Right forelimb (tissue), 1 donor: ENCODE results near the gene CSTF2T.

Experiments used
- DNase-seq: peaks from one replicate; pipeline ENCODE4 v3.0.0-alpha.2; 2018

The CSTF2T gene, protein sequence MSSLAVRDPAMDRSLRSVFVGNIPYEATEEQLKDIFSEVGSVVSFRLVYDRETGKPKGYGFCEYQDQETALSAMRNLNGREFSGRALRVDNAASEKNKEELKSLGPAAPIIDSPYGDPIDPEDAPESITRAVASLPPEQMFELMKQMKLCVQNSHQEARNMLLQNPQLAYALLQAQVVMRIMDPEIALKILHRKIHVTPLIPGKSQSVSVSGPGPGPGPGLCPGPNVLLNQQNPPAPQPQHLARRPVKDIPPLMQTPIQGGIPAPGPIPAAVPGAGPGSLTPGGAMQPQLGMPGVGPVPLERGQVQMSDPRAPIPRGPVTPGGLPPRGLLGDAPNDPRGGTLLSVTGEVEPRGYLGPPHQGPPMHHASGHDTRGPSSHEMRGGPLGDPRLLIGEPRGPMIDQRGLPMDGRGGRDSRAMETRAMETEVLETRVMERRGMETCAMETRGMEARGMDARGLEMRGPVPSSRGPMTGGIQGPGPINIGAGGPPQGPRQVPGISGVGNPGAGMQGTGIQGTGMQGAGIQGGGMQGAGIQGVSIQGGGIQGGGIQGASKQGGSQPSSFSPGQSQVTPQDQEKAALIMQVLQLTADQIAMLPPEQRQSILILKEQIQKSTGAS

DNA sequence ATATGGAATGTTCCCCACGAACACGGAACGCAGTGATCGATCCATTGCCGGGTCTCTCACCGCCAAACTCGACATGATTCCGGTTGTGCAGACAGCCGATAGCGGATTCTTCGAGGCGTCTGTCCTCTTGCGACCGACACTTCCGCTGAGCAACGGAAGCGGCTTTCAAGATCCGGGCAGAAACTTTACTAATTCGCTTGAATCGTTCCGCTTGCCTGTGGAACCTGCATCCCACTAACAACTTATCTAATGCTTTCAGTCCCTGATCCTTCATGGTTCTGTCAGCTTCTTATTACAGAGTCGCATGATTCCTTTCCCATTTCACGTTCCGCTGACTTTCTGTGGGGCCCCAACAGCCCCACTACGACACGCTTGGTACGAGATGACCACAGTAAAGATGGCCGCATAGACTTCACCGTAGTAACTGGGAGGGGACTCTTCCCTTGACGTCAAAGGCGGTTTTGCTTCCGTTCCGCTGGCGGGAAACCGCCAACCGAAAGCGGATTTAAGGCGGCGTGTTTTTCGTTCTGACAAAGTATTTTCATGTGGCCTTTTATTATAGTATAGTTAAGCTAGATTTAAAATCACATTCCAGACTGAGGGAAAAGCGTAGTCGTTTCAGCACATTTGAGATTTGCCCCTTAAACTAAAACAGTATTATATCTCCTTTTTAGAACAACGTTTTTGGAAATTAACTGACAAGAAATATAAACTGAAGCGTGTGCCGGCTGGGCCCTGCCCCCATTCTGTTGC, at the start of gene CSTF2T:
TSS of gene CSTF2T (minus strand) at position 121 of the 753 bp plus-strand sequence. CDS start at position 75, 46 bp downstream.
- peak; percentile 94 for DNase-seq

DNA sequence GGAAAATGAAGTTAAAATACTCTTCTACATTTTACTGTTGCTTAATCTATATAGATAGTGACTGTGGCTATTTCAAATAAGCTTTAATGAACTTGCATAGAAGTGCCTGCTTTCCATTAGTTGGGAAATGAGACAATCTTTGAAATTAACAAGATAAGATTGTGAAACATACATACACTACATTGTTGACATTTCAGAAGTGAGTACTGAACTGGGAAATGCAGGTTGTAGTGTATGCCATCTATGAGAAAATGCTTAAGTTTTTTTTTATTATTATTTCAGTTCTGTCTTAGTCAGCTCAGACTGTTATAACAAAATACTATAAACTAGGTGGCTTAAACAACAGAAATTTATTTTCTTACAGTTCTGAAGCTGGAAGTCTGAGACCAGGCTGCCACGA, 49.6 kb upstream of the CSTF2T start:
- no peak for DNase-seq

- no peak for DNase-seq
Observed at GRCh38 chr10:51747216-51747615, 47.8 kb upstream of the CSTF2T start.

DNA sequence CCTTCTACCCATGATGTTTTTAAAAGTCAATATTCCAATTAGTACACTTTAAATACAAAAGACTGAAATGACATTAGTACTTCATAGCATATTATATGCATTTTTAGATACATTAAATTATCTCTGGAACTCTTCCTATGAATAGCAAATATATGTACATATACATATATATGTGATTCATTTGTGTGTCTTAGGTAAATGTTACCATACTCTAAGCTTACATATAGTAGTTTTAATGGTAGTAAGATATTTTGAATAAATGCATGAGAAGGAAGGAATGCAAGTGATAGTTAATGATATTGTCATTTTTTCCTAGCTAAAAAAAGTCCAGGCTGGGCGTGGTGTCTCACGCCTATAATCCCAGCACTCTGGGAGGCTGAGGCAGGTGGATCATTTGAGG, 46.0 kb upstream of the CSTF2T start:
- no peak for DNase-seq

DNA sequence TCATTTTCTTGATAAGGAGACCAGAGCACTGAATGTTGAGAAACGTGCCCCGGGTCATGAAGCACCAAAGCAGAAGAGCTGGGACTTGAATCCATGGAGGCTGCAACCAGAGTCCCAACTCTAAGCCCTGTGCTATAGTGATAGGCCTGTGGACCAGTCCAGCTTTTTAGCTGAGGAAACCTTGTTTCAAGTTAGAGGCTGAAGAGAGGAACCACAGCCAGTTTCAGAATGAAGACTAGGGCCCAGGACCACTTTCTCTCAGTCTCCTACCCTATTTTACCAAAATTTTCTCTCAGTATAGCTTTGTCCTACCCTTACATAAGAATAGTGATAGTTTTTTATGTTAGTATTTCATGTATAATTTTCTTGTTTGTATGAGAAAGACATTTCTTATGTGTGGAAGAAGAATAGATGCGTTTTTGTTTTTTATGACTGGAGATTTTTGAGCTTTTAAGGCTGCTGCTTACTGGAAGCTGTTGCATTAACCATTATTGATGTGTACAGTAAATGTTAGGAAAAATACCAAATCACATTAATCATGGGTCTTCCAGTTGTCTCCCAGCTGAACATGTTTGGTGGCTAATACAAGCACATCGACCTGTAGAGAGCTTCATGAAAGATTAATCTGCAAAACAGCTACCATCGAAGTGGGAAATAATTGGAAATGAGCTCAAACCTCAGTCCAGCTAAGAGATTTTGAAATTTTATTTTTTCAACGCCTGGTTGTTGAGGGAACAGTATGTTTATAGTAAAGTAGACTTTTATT, 45.0 kb upstream of the CSTF2T start:
- DNase-seq, result no peak

- no peak for DNase-seq
Observed at GRCh38 chr10:51743146-51743545, 43.8 kb upstream of the CSTF2T start.

GRCh38 chr10:51733057-51733456, 33.7 kb upstream of the CSTF2T start:
- no peak for DNase-seq

- DNase-seq, result no peak
Observed at GRCh38 chr10:51729822-51730555, 30.6 kb upstream of the CSTF2T start.

- no peak for DNase-seq
Observed at GRCh38 chr10:51724038-51724437, 24.6 kb upstream of the CSTF2T start.

- no peak for DNase-seq
Observed at GRCh38 chr10:51718804-51719291, 19.5 kb upstream of the CSTF2T start.

DNA sequence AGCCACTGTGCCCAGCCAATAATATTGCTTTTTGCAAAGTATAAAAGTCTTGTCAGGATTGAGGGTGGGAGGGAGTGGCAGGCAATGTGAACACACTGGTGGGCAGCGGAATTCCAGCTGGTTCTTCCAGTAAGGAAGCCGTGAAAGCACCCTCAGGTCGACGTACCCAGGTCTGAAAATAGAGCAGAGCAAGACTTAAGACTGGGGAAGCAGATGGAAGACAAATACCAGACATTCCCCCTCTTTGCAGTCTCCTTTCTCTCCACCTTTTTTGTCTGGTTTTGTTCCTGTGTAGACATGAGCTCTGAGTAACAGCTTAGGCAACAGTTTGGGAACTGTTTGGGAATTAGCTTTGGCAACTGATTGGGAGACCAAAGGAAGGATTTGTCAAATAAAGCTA, 17.6 kb upstream of the CSTF2T start:
- no peak for DNase-seq

GRCh38 chr10:51711519-51711891, 12.1 kb upstream of the CSTF2T start:
- DNase-seq, result no peak

DNA sequence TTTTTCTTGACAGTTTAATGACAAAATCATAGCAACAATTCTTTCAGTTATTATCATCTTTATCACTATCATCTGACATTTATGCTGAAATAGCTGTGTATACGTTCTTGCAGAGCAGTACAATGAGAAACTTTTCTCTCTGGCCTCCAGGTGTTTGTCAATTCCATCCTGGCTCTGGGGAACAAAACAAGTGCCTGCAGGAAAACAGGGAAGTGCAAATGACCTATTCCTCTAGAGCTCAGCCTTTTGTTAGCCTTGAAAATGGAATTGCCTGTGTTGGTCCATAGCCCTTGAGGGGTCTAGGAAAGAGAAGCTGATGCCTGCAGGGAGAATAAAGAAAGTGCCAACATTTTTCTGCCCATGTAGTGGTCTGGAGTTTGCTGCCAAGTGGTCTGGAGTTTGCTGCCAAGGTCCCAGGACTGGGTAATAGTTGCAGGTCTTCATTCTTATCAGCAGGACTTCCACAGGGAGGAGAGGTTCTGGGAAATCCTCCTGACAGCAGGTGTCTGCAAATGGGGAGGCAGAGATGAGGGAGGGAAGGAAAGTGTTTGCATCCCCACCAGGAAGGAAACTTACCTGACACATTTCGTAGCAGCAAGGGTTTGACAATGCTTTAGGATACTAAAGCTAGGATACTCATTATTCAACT, 10.1 kb upstream of the CSTF2T start:
- no peak for DNase-seq

- DNase-seq, result no peak
Observed at GRCh38 chr10:51708609-51709008, 9.2 kb upstream of the CSTF2T start.

DNA sequence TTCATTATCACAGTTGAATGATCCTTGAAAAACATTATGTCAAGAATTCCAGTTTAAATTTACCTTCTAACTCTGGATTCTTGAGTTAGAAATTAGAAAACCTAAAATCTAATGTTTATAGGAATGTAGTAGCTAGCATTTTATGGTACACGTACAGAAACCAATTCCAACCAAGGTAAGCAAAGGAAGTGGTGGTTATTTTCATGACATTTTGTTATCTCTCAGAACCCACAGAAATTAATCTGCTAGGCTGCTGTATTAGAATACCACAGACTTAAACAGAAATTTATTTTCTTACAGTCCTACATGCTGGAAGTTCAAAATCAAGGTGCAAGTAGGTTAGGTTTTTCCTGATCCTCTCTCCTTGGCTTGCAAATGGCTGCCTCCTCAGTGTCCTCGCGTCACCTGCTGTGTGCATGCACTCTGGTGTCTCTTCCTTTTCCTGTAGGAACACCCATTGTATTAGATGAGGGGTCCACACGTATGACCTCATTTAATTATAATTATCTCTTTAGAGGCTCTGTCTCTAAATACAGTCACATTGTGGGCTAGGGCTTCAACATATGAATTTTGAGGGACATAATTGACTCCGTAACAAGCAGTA, 8.5 kb upstream of the CSTF2T start:
- DNase-seq, result no peak

- no peak for DNase-seq
Observed at GRCh38 chr10:51707392-51707791, 8.0 kb upstream of the CSTF2T start.

- DNase-seq, result no peak
Observed at GRCh38 chr10:51706225-51706624, 6.8 kb upstream of the CSTF2T start.

- no peak for DNase-seq
Observed at GRCh38 chr10:51705774-51706173, 6.4 kb upstream of the CSTF2T start.

GRCh38 chr10:51700228-51700817, 928 bp upstream of the CSTF2T start:
- DNase-seq, result peak; percentile 48

DNA sequence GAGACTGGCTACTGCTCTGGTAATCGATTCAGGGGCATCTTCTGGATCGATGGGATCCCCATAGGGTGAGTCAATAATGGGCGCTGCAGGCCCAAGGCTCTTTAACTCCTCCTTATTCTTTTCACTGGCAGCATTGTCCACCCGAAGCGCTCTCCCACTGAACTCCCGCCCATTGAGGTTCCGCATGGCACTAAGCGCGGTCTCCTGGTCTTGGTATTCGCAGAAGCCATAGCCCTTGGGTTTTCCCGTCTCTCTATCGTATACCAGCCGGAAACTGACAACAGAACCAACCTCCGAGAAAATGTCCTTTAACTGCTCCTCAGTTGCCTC, 285 bp downstream of the CSTF2T start:
- peak; percentile 45 for DNase-seq
